Sigmoid colon (tissue), 4 donors: ENCODE measurements around the gene ZNF277.

ENCODE experiments used
- EP300 ChIP-seq, 4 donors: sonication (generic); formaldehyde crosslinking; IDR thresholded peaks; one replicate each; pipeline ENCODE4 v1.6.1; 2017; ENCODE audit warnings: antibody characterized with exemption in 4 of 4
- TF ChIP-seq, protein P1 (sequence below), 4 experiments: fragments of 450-650 bp in 3 of 4; fragments of 200-600 bp in 1 of 4; IDR thresholded peaks; one replicate each; pipeline ENCODE4 v1.5.1; 2016 to 2019; ENCODE audit warnings: antibody characterized with exemption in 4 of 4, mild to moderate bottlenecking in 3 of 4, moderate library complexity in 2 of 4

DNA sequence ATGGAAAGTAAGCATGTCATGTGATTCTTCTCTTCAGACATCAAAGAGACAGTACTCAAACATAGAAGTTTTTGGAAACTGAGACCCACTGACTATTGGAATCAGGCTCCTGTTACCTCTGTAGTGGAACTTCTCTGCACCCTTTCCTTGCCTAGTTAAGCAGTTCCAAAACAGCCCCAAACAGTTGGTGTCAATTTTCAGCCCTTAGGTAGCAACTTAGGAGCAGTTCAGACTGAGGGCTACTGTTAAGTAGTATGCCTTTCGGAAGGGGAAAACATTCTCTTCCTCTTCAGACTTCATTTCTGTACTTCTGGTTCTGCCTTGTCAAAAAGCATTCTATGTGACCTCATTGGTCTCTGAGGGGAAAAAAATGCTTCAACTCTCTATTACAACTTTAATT, 85.7 kb downstream of the ZNF277 start:
- TF ChIP-seq, protein P1, sequence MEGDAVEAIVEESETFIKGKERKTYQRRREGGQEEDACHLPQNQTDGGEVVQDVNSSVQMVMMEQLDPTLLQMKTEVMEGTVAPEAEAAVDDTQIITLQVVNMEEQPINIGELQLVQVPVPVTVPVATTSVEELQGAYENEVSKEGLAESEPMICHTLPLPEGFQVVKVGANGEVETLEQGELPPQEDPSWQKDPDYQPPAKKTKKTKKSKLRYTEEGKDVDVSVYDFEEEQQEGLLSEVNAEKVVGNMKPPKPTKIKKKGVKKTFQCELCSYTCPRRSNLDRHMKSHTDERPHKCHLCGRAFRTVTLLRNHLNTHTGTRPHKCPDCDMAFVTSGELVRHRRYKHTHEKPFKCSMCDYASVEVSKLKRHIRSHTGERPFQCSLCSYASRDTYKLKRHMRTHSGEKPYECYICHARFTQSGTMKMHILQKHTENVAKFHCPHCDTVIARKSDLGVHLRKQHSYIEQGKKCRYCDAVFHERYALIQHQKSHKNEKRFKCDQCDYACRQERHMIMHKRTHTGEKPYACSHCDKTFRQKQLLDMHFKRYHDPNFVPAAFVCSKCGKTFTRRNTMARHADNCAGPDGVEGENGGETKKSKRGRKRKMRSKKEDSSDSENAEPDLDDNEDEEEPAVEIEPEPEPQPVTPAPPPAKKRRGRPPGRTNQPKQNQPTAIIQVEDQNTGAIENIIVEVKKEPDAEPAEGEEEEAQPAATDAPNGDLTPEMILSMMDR (IDR thresholded peaks at IDR 0.05), result no peak
- TF ChIP-seq EP300 (IDR thresholded peaks at IDR 0.05), result no peak
